Caco-2 (cell line): ENCODE data around the gene TPM2. TPM values are rescaled to one million over a fixed set of nuclear protein-coding genes. Genes with fewer than 3 reads are reported as not detected.

Experiments used
- BruUV-seq: library from RNA; stranded (reverse); fragments of 400-500 nt; replicated peaks from 2 replicates; lab custom pipeline; 2021; lab: Mats Ljungman, UMichigan
- CTCF ChIA-PET: fragments of 300-600 bp; sonication (Branson Sonifier 250); formaldehyde crosslinking; loops from one replicate; lab custom pipeline; 2022; ENCODE audit warnings: antibody characterized with exemption; lab: Charles Lee
- POLR2A ChIA-PET: fragments of 300-600 bp; sonication (Branson Sonifier 250); formaldehyde crosslinking; loops from one replicate; lab custom pipeline; 2022; ENCODE audit warnings: antibody characterized with exemption; lab: Charles Lee
- DNase-seq, 2 experiments: peaks; one replicate each; pipeline versions ENCODE4 v3.0.0 to v3.0.0-alpha.2; 2020 to 2022
- H3K27me3 ChIP-seq: replicated peaks from 2 replicates; pipeline ENCODE4 v1.6.0; 2011; ENCODE audit warnings: low read length; ENCODE audit not compliant: control insufficient read depth, insufficient read depth
- H3K36me3 ChIP-seq: 2 replicates; pipeline ENCODE4 v1.5.1; 2011; ENCODE audit warnings: low read length; ENCODE audit not compliant: control insufficient read depth, insufficient read depth
- H3K4me1 ChIP-seq: fragments of 250-450 bp; sonication (Bioruptor Pico); 2 replicates; pipeline ENCODE4 v1.5.1; 2020; ENCODE audit warnings: mild to moderate bottlenecking
- H3K4me3 ChIP-seq: 2 replicates; pipeline ENCODE4 v1.5.1; 2011; ENCODE audit warnings: low read depth, mild to moderate bottlenecking, control low read depth, low read length
- H3K9me3 ChIP-seq: fragments of 250-450 bp; sonication (Bioruptor Pico); 2 replicates; pipeline ENCODE4 v1.5.1; 2020; ENCODE audit warnings: mild to moderate bottlenecking, moderate library complexity
- H3K27ac Mint-ChIP-seq: one replicate; pipeline ENCODE4 v1.8.0; 2022; ENCODE audit warnings: mixed read lengths; ENCODE audit not compliant: unreplicated experiment
- H3K27me3 Mint-ChIP-seq: one replicate; pipeline ENCODE4 v1.8.0; 2022; ENCODE audit warnings: mixed read lengths; ENCODE audit not compliant: insufficient read depth, unreplicated experiment
- H3K36me3 Mint-ChIP-seq: one replicate; pipeline ENCODE4 v1.8.0; 2022; ENCODE audit warnings: mild to moderate bottlenecking, mixed read lengths; ENCODE audit not compliant: insufficient read depth, unreplicated experiment
- H3K4me1 Mint-ChIP-seq: one replicate; pipeline ENCODE4 v1.8.0; 2022; ENCODE audit warnings: low read depth, mixed read lengths; ENCODE audit not compliant: unreplicated experiment
- H3K4me3 Mint-ChIP-seq: one replicate; pipeline ENCODE4 v1.8.0; 2022; ENCODE audit warnings: mild to moderate bottlenecking, moderate library complexity, mixed read lengths; ENCODE audit not compliant: unreplicated experiment
- H3K9me3 Mint-ChIP-seq: one replicate; pipeline ENCODE4 v1.8.0; 2022; ENCODE audit warnings: mixed read lengths; ENCODE audit not compliant: unreplicated experiment
- intact Hi-C: fragments of 100-400 bp; cut with micrococcal nuclease; formaldehyde crosslinking; loops from one replicate; pipeline ENCODE4 v1.10.0; 2022; ENCODE audit not compliant: unreplicated experiment
- total RNA-seq: library from RNA; stranded (reverse); gene quantifications from 2 replicates; pipeline ENCODE4 v1.2.3, GENCODE V29; 2022
- TF ChIP-seq, protein P1 (sequence below), 2 experiments: fragments of 200-600 bp in 1 of 2; IDR thresholded peaks; 1 replicate in 1 of 2; 2 replicates in 1 of 2; pipeline versions ENCODE4 v1.5.1 to v1.8.0; 2011 to 2022; ENCODE audit warnings: antibody characterized with exemption in 1 of 2, control low read depth in 1 of 2, inconsistent platforms in 1 of 2, low read depth in 1 of 2, low read length in 1 of 2, mild to moderate bottlenecking in 1 of 2, moderate library complexity in 1 of 2; ENCODE audit not compliant: insufficient read depth in 1 of 2, severe bottlenecking in 1 of 2, unreplicated experiment in 1 of 2

The TPM2 gene
- total RNA-seq, 1 experiment from 2014 or later: 21.8 TPM

DNA sequence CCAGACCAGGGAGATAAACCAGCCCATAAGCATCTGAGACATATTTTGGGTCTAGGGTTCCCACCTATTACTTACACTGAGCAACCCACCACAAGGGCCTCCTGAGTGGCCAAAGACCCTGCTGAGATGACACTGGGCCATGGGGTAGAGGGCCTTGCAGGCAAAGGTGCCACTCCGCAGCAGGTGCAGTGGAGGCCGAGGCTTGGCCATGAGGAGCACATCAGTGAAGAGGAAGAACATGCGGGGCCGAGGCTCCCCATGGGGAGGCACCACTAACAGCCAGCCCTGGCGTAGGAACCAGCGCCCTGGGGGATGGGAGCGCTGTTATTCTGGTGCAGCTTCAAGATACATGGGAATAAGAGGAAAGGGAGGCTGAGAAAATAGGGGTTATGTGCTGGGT is 27.3 kb downstream of the TPM2 start:
- Mint-ChIP-seq H3K4me3 (peak overlapping the region; percentile 83), H3K4me1 (peaks cover 18% of the 10 kb centered on the region), H3K9me3 (peaks cover 4% of the 10 kb centered on the region), H3K27me3 (peaks cover 3% of the 10 kb centered on the region), H3K27ac (no peak overlapping the region), H3K36me3 (peaks cover 56% of the 10 kb centered on the region)
- POLR2A ChIA-PET: no interaction called here
- Histone ChIP-seq H3K4me1 (peaks cover 9% of the 10 kb centered on the region), H3K9me3 (no peaks in the 10 kb centered on the region), H3K27me3 (no peaks in the 10 kb centered on the region), H3K4me3 (no peak overlapping the region), H3K36me3 (no peaks in the 10 kb centered on the region)
- DNase-seq: no peak
- CTCF ChIA-PET: interaction anchor here (2.3 kb wide), 1 partner anchor 29 kb away, joined by 19 read pairs; the partner anchor contains the start of gene TPM2
- no TSS peak for BruUV-seq
- TF ChIP-seq, protein P1, sequence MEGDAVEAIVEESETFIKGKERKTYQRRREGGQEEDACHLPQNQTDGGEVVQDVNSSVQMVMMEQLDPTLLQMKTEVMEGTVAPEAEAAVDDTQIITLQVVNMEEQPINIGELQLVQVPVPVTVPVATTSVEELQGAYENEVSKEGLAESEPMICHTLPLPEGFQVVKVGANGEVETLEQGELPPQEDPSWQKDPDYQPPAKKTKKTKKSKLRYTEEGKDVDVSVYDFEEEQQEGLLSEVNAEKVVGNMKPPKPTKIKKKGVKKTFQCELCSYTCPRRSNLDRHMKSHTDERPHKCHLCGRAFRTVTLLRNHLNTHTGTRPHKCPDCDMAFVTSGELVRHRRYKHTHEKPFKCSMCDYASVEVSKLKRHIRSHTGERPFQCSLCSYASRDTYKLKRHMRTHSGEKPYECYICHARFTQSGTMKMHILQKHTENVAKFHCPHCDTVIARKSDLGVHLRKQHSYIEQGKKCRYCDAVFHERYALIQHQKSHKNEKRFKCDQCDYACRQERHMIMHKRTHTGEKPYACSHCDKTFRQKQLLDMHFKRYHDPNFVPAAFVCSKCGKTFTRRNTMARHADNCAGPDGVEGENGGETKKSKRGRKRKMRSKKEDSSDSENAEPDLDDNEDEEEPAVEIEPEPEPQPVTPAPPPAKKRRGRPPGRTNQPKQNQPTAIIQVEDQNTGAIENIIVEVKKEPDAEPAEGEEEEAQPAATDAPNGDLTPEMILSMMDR (IDR thresholded peaks at IDR 0.05; ENCODE audit: insufficient read depth in 1 of 2, low read depth in 1 of 2, low read length in 1 of 2, severe bottlenecking in 1 of 2, unreplicated experiment in 1 of 2): no peak
- intact Hi-C loops: no loop called here

DNA sequence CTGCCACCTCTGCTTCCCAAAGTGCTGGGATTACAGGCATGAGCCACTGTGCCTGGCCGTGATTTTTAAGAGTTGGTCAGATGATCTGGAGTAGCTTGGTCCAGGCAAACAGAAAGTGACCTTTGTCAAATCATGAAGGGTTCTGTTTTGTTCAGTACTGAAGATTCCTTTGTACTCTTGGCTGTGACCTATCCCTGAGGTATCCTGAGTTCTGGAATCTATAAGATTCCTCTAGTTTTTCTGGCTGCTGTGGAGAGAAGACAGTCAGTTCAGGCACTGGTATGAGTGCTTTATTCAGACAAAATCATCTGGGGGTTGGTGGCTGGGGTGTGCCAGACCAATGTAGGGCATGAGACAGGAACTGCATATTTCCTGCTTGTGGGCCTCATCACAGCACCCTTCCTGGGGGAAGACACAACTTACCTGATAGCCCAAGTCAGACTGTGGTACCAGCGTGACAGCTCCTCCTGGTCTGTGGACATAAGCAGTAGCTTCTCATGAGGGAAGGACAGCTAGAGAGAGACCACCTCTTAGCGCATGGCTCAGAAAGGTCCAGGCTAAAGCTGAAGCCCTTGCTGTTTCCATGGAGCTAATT is 27.9 kb downstream of the TPM2 start:
- Mint-ChIP-seq H3K36me3 (peaks cover 60% of the 10 kb centered on the region), H3K4me1 (peaks cover 18% of the 10 kb centered on the region), H3K27me3 (peaks cover 3% of the 10 kb centered on the region), H3K9me3 (no peaks in the 10 kb centered on the region), H3K27ac (no peak overlapping the region), H3K4me3 (no peak overlapping the region)
- H3K4me3 ChIP-seq: no peak overlapping the region
- TF ChIP-seq, protein P1 (IDR thresholded peaks at IDR 0.05; ENCODE audit: insufficient read depth in 1 of 2, low read depth in 1 of 2, low read length in 1 of 2, severe bottlenecking in 1 of 2, unreplicated experiment in 1 of 2): no peak
- H3K27me3 ChIP-seq: no peaks in the 10 kb centered on the region
- intact Hi-C loops: loop anchor here (1.0 kb wide), 1 partner anchor 66 kb away; no protein-coding TSS in a partner anchor
- no peak for DNase-seq
- ChIA-PET POLR2A (interaction anchor here (0.9 to 1.8 kb wide), 6 partner anchors 8 to 70 kb away, joined by 3 to 7 read pairs (median 5); partner anchors contain the start of genes CREB3 and TLN1), CTCF (interaction anchor here (1.0 to 2.3 kb wide), 12 partner anchors 8 to 152 kb away, joined by 3 to 22 read pairs (median 6); partner anchors contain the start of genes CREB3, GBA2, HINT2 and RGP1)
- no peaks in the 10 kb centered on the region for H3K9me3 ChIP-seq
- BruUV-seq: no TSS peak
- H3K36me3 ChIP-seq: no peaks in the 10 kb centered on the region
- H3K4me1 ChIP-seq: peaks cover 14% of the 10 kb centered on the region

DNA sequence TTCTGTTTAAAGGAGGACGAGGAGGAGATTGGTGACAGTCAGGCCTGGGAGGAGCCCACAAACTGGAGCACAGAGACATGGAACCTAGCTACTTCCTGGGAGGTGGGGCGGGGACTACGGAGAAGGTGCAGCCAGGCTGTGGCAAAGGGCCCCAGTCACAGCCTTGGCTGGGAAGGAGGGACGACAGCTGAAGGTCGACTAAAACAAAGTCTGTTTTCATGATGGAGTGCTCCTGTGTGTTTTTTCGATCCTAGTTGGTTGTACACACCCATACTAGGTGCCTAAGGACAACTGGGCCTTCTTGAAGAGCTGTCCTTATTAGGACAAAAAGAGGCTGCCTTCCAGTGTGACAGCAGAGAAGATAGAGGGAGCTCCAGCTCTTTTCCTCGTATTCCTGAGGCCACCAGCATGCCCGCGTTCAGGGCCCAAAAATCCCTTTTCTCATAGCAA is 28.7 kb downstream of the TPM2 start:
- Mint-ChIP-seq H3K27me3 (peaks cover 3% of the 10 kb centered on the region), H3K4me3 (no peak overlapping the region), H3K27ac (no peak overlapping the region), H3K36me3 (peaks cover 60% of the 10 kb centered on the region), H3K9me3 (no peaks in the 10 kb centered on the region), H3K4me1 (peaks cover 18% of the 10 kb centered on the region)
- intact Hi-C loops: loop anchor here (1.0 kb wide), 1 partner anchor 67 kb away; no protein-coding TSS in a partner anchor
- BruUV-seq: no TSS peak
- TF ChIP-seq, protein P1 (IDR thresholded peaks at IDR 0.05; ENCODE audit: insufficient read depth in 1 of 2, low read depth in 1 of 2, low read length in 1 of 2, severe bottlenecking in 1 of 2, unreplicated experiment in 1 of 2): peak; percentile 15 to 48
- H3K27me3 ChIP-seq: no peaks in the 10 kb centered on the region
- DNase-seq: no peak
- ChIA-PET POLR2A (interaction anchor here (0.6 to 1.8 kb wide), 7 partner anchors 9 to 71 kb away, joined by 3 to 7 read pairs (median 4); partner anchors contain the start of genes CREB3 and TLN1), CTCF (interaction anchor here (0.6 to 2.3 kb wide), 16 partner anchors 8 to 153 kb away, joined by 3 to 22 read pairs (median 5); partner anchors contain the start of genes CREB3, GBA2, HINT2 and RGP1)
- H3K4me3 ChIP-seq: no peak overlapping the region
- no peaks in the 10 kb centered on the region for H3K36me3 ChIP-seq
- peaks cover 14% of the 10 kb centered on the region for H3K4me1 ChIP-seq
- H3K9me3 ChIP-seq: no peaks in the 10 kb centered on the region
